HEK293 (cell line): Measurements from ENCODE around the gene GTPBP1.

ENCODE experiments used
- MYNN ChIP-seq: fragments of 450-650 bp; formaldehyde crosslinking; IDR thresholded peaks from 2 replicates; pipeline ENCODE4 v1.5.1; 2016; ENCODE audit warnings: missing biosample characterization, missing genetic modification characterization, borderline replicate concordance
- REPIN1 ChIP-seq: fragments of 450-650 bp; formaldehyde crosslinking; IDR thresholded peaks from 2 replicates; pipeline ENCODE4 v1.5.1; 2017; ENCODE audit warnings: missing biosample characterization, missing genetic modification characterization, low read depth
- SP2 ChIP-seq: fragments of 450-650 bp; formaldehyde crosslinking; IDR thresholded peaks from 2 replicates; pipeline ENCODE4 v1.5.1; 2016; ENCODE audit warnings: missing biosample characterization, missing genetic modification characterization
- ZBTB8A ChIP-seq: fragments of 450-650 bp; formaldehyde crosslinking; IDR thresholded peaks from 2 replicates; pipeline ENCODE4 v1.5.1; 2016; ENCODE audit warnings: missing biosample characterization, missing genetic modification characterization
- ZNF239 ChIP-seq: fragments of 450-650 bp; formaldehyde crosslinking; IDR thresholded peaks from 2 replicates; pipeline ENCODE4 v1.5.1; 2016; ENCODE audit warnings: missing biosample characterization, missing genetic modification characterization
- ZNF274 ChIP-seq, 2 experiments: fragments of 200-500 bp in 1 of 2; fragments of 450-650 bp in 1 of 2; sonication (Bioruptor generic) in 1 of 2; formaldehyde crosslinking in 1 of 2; IDR thresholded peaks; 2 replicates each; pipeline versions ENCODE4 v1.5.1 to v1.6.1; 2014 to 2016; ENCODE audit warnings: borderline replicate concordance in 1 of 2, inconsistent platforms in 1 of 2, low read length in 1 of 2, missing biosample characterization in 1 of 2, missing genetic modification characterization in 1 of 2
- ZNF514 ChIP-seq: fragments of 450-650 bp; formaldehyde crosslinking; IDR thresholded peaks from 2 replicates; pipeline ENCODE4 v1.5.1; 2016; ENCODE audit warnings: missing biosample characterization, missing genetic modification characterization
- ZSCAN5A ChIP-seq: fragments of 450-650 bp; formaldehyde crosslinking; IDR thresholded peaks from 2 replicates; pipeline ENCODE4 v1.5.1; 2016; ENCODE audit warnings: missing biosample characterization, missing genetic modification characterization
- TF ChIP-seq, protein P1 (sequence below): fragments of 450-650 bp; formaldehyde crosslinking; IDR thresholded peaks from 2 replicates; pipeline ENCODE4 v1.5.1; 2016; ENCODE audit warnings: missing biosample characterization, missing genetic modification characterization

DNA sequence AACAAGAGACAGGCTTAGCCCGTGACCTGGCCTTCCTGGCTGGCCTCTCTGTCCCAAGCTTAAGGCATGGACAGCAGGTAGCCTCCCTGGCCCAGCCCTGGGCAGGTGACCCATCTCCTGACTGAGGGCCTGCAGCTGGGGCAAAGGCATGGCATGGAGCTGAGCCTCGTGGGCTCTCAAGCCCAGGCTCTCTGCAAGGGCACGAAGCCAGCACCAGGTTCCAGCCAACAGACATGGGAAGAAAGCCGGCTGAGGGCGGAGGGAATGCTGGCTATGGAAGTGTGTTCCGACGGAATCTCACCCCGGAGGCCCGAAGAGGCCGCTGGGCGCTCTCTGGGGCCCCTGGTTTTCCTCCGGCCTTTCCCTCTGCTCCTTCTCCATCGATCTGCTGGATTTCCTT is 75.3 kb downstream of the GTPBP1 start:
- TF ChIP-seq ZNF239 (tag by site-specific recombination), result no peak
- TF ChIP-seq, protein P1, sequence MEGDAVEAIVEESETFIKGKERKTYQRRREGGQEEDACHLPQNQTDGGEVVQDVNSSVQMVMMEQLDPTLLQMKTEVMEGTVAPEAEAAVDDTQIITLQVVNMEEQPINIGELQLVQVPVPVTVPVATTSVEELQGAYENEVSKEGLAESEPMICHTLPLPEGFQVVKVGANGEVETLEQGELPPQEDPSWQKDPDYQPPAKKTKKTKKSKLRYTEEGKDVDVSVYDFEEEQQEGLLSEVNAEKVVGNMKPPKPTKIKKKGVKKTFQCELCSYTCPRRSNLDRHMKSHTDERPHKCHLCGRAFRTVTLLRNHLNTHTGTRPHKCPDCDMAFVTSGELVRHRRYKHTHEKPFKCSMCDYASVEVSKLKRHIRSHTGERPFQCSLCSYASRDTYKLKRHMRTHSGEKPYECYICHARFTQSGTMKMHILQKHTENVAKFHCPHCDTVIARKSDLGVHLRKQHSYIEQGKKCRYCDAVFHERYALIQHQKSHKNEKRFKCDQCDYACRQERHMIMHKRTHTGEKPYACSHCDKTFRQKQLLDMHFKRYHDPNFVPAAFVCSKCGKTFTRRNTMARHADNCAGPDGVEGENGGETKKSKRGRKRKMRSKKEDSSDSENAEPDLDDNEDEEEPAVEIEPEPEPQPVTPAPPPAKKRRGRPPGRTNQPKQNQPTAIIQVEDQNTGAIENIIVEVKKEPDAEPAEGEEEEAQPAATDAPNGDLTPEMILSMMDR (tag by site-specific recombination), result no peak
- TF ChIP-seq REPIN1 (tag by site-specific recombination), result no peak
- no peak for TF ChIP-seq MYNN
- no peak for TF ChIP-seq ZBTB8A (tag by site-specific recombination)
- no peak for TF ChIP-seq SP2 (tag by site-specific recombination)
- no peak for TF ChIP-seq ZNF274 (IDR thresholded peaks at IDR 0.05; ENCODE audit: low read length)
- TF ChIP-seq ZNF274 (tag by site-specific recombination; IDR thresholded peaks at IDR 0.05; ENCODE audit: borderline replicate concordance), result no peak
- no peak for TF ChIP-seq ZNF514 (tag by site-specific recombination)
- no peak for TF ChIP-seq ZSCAN5A (tag by site-specific recombination)
